GM18868 (cell line): Measurements from ENCODE around the gene FHOD3.

ENCODE experiments used
- ATAC-seq: cut with Tn5 transposase; IDR thresholded peaks from one replicate; pipeline ENCODE4 v1.9.1; 2021; ENCODE audit warnings: mild to moderate bottlenecking, moderate library complexity; ENCODE audit not compliant: unreplicated experiment

FHOD3 gene

DNA sequence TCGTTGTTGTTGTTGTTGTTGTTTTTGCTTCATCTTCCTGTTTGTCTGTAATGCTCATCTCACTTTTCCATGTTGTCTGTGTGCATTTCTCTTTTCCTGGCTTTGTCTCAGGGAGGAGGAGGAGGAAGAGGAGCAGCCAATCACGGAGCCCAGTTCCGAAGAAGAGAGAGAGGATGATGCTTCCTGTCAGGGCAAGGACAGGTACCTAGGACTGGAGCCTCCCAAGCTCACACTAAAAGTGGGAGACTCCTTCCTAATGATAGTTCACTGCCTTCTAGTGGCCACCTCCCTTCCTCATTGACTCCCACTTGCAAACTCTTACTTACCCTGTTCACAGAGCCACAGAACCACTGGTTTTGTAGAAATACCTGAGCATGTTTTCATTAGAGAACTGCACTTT is 351.7 kb downstream of the FHOD3 start:
- no peak for ATAC-seq

- no peak for ATAC-seq
Measured at GRCh38 chr18:36650266-36650665, 352.8 kb downstream of the FHOD3 start.

DNA sequence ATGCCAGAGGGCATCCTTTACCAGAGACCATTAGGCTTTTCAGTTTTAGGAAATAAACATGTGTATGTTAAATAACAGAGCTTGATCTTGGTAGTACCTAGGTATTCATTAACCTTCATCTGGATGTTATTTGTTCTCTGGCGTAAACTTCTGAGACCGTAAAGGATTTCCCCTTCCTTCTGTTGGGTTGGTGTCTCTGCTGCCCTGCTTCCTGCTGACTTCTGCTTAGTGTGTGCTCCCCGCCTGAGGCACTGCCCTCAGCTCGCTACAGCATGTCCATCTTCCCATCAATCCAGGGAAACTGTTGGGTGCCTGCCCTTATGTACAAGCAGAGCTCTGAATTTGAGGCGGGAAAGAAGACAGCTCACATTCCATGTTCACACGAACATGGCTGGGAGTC is 353.4 kb downstream of the FHOD3 start:
- ATAC-seq = no peak

GRCh38 chr18:36652503-36652902 is 355.0 kb downstream of the FHOD3 start:
- ATAC-seq = no peak

DNA sequence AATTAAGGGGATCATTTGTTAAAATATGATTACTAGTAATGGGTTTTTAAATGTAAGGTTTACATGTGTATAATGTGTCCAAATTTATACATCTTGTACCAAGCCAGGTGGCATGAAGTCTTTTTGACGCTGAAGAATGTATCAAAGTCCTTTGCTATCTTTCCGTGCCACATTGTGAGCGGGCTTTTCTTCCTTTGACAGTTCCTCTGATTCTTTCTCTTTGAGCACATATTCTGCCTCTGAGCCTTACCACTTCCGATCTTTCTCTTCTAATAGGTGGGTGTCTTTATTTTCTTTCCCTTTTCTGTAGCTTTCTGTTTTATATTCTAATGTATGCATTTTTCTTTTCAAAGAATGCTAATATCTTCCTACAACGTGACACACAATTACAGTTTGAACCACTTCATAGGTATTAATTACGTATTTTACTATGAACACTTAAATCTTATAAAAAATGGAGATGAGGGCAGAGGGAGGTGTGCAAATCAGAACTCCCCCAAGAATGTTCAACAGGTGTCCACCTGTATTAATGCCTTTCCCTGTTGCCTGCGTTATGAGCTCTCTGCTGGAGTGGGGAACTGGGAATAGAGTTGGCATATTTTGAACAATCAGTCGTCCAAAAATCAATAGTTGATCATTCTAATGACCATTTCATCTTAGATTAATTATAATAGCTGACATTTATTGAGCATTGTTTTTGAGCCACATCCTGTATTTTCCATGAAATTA is 355.8 kb downstream of the FHOD3 start:
- no peak for ATAC-seq

DNA sequence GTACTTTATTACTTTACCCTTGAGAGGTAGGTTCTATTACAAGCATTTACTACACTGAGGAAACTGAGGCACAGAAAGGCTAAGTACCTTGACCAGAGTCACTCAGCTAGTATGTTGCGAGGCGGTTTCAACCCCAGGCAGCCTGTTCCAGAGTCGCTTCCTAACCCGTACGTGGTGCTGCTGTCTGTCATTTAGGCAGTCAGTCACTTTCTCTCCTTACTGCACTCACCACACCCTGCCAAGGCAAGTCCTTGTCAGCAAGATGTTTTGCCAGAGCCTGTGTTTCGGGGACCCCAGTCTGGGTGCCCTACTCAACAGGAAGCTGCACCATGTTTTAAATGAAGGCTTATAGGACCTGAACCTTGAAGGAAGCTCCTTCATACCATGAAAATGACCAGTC is 356.4 kb downstream of the FHOD3 start:
- no peak for ATAC-seq

GRCh38 chr18:36655074-36655473 is 357.6 kb downstream of the FHOD3 start:
- no peak for ATAC-seq

GRCh38 chr18:36655930-36656329 is 358.4 kb downstream of the FHOD3 start:
- no peak for ATAC-seq

- no peak for ATAC-seq
Measured at GRCh38 chr18:36658611-36659010, 361.1 kb downstream of the FHOD3 start.

DNA sequence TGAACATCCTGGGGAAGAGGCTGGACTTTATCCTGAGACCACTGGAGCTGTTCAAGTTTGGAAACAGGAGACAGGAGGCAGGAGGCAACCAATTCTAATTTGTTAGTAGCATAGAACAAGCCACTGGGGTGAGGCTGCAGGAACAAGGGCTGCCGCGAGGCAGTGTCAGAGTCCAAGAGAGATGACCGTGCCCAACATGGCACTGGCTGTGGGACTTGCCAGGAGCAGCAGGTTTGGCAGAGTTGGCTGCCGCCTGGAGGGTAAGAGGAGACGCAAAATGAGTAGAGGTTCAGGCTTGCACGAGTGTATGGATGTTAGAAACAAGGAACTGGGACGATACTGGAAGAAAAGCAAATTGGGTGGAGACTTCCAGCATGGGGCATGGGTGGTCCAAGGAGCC is 362.8 kb downstream of the FHOD3 start:
- ATAC-seq = no peak

GRCh38 chr18:36661999-36662398 is 364.5 kb downstream of the FHOD3 start:
- ATAC-seq = no peak

DNA sequence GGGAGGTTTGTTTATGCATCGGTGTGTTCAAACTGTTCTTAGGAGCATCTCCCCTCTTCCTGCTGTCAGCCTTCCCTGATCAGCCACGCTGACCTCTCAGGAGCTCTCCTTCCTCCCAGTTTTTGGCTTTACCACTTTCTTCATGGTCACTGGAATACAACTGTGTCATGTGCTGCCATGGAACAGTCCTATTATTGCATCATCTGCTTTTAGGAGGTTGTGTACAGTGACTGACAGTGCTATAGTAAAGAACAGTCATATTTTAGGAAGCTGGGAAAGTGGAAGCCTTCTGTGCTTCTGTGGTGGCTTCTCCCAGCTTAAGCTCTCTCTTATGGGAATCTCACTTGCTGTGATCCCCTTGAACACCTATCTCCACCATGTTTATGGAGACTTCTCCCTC is 365.8 kb downstream of the FHOD3 start:
- ATAC-seq = no peak

- no peak for ATAC-seq
Measured at GRCh38 chr18:36665952-36666351, 368.4 kb downstream of the FHOD3 start.

DNA sequence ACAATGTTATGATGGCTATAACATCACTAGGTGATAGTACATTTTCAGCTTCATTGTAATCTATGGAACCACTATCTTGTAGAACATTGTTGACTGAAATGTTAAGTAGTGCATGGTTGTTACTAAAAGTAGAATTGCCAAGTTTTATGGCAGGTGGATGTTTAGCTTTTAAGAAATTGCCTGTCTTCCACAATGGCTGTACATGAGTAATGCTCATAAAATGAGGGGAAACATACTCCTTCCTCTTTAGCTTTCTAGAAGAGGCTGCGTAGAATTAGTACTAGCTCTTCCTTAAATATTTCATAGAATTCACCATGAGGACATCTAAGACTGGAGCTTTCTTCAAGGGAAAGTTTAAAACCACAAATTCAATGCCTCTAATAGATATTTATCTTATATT is 370.3 kb downstream of the FHOD3 start:
- ATAC-seq = no peak

- no peak for ATAC-seq
Measured at GRCh38 chr18:36668349-36668748, 370.8 kb downstream of the FHOD3 start.

- ATAC-seq = peak; percentile 76
Measured at GRCh38 chr18:36672437-36673344, 375.2 kb downstream of the FHOD3 start.

GRCh38 chr18:36673452-36673851 is 375.9 kb downstream of the FHOD3 start:
- ATAC-seq = no peak

GRCh38 chr18:36675076-36675475 is 377.6 kb downstream of the FHOD3 start:
- no peak for ATAC-seq

DNA sequence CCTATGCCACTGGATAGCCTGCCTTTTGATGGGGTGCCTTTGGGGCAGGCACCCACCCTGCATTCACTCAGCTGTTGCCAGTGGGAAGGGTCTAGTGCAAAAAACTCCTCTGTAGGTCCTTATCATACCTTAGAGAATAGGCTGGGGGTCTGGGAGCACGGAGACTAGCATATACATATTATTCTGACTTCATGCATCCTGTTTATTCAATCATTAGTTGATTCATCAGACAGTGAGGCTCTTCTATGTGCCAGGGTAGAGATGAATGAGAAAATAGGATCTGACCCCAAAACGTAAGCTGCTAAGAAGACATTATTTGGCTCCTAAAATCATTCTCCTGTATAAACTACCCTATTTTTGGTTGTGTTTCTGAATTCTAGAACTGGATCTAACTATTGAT is 378.0 kb downstream of the FHOD3 start:
- no peak for ATAC-seq

- no peak for ATAC-seq
Measured at GRCh38 chr18:36676629-36677028, 379.1 kb downstream of the FHOD3 start.

- no peak for ATAC-seq
Measured at GRCh38 chr18:36680042-36680441, 382.5 kb downstream of the FHOD3 start.

DNA sequence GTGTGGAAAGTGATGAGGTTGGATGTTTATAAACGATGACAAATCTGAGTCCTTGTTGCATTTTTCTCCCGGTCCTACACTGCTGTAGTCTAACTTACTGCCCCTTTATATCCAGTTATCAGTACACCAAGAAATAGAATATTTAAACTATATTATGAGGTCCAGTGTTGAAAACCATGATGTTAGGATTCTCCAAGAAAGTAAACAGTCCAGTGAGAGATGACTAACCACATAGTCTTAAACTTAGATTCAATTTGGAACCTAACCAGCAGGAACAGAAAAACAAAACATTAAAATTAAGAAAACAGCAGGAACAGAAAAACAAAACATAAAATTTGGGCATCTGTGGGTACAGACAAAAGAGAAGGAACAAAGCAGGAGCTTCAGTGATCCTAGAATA is 388.1 kb downstream of the FHOD3 start:
- no peak for ATAC-seq
